Mesangial cell (primary cell): ENCODE results near the gene XPNPEP3. TPM values are rescaled to one million over a fixed set of nuclear protein-coding genes. Genes with fewer than 3 reads are reported as not detected.

ENCODE experiments used
- total RNA-seq: library from RNA; depleted of rRNA; stranded (reverse); fragments of >200 nt; gene quantifications from 2 replicates; pipeline ENCODE4 v1.2.3, GENCODE V29; 2015

Gene XPNPEP3
- total RNA-seq: 6.5 and 12.4 TPM in 2 replicates

DNA sequence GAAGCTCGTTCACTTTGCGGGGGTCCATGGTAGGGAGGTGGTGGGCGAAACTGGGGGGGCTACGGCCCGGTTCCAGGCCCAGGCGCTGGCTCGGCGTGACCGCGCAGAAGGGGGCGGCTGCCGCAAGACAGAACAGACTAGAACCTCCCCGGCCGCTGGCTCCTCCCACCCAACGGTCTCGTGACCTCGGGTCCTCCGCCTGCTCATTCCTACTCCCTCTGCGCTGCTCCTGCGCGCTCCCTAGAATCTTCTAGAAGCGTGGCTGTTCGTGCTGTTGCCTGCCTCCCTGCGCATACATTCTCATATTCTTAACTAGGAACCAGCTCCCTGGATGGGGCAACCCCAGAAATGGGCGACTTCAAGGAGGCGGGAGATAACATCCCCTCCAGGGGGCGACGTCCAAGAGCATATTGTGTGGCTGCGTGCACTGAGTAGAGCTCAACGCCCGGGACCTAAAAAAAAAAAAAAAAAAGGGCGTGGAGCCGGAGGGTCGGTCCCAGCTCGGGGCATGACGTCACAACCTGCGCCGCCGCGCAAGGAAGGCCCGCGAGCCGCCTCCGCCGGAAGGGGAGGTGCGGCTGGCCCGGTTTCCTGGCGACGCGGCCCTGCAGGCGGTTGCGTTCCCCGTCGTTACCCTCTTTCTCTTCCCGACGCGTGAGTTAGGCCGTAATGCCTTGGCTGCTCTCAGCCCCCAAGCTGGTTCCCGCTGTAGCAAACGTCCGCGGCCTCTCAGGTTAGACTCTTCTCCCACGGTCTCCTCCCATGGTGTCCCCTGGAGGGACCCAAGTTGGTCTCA is at the start of gene XPNPEP3, which contains the start of gene ST13:
Gene XPNPEP3, plus strand, starts transcription at position 636 of the 796 bp plus-strand sequence. Its CDS starts 34 bp downstream, at position 670.
Gene ST13, minus strand, starts transcription at position 127 of the 796 bp plus-strand sequence. Its CDS starts 99 bp downstream, at position 28.

DNA sequence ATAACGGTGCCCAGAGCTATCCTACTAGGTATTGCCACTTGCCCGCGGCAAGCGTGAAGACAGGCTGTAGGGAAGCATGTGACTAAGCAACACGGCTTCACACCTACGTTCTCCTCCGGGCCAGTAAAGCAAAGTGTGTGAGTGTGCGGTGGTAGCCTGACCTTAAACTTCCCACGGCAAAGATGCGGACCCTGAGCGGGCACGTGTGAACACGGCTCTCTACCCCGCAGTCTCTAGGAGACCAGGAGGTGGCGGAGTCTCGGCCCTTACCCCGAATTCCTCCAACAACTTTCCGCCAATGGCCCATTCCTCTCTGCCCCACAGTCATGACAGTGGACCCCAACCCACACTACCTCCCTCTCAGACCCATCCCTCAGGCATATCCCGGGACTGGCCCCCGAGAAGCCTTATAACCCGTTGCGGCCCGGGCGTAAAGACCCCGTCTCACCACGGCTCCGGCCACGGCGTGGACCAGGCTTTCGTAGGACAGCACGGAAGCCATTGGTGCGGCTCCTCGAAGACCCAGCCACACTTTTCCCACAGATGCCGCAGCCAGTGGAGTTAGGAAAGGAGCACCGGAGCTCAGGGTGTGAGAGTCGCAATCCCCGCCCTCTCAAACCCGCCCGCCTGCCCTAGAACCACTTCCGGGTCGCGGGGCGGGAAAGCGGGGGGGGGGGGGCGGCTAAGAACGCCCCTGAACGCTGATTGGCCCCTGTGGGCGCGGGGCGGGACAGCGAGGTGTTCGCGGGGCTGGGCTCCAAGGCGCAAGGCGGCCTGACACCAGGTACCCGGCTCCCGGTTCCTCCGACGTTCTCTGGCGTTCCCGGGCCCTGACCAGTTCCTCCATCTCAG is 38.0 kb upstream of the XPNPEP3 start, which contains the start of gene SLC25A17:
Gene SLC25A17, minus strand, starts transcription at position 600 of the 852 bp plus-strand sequence. Its CDS starts 98 bp downstream, at position 502.

GRCh38 chr22:40862013-40862412 is 5.1 kb downstream of the XPNPEP3 start, which contains the start of gene DNAJB7:
TSS of gene DNAJB7 (minus strand) at chr22:40862113. CDS start at chr22:40861994, 119 bp downstream.

GRCh38 chr22:40950962-40951794 is 94.2 kb downstream of the XPNPEP3 start, which contains the start of gene RBX1:
TSS of gene RBX1 (plus strand) at chr22:40951378. CDS start at chr22:40951399, 21 bp downstream.

Other genes starting within 250 kb of the XPNPEP3 start
- 57.4 and 59.8 TPM in 2 replicates for gene MRTFA, start 220.4 kb upstream of the XPNPEP3 start, total RNA-seq
- gene MCHR1, start 177.7 kb upstream of the XPNPEP3 start, total RNA-seq: 0.33 and 0.89 TPM in 2 replicates
- gene SLC25A17, start 37.8 kb upstream of the XPNPEP3 start, total RNA-seq: 12.8 and 23.3 TPM in 2 replicates
- gene ST13, start 509 bp upstream of the XPNPEP3 start, total RNA-seq: 65.5 and 99.9 TPM in 2 replicates
- gene DNAJB7, start 5.0 kb downstream of the XPNPEP3 start, total RNA-seq: not detected in 2 replicates
- 58.1 and 86.2 TPM in 2 replicates for gene RBX1, start 94.2 kb downstream of the XPNPEP3 start, total RNA-seq
- gene EP300, start 235.4 kb downstream of the XPNPEP3 start, total RNA-seq: 30.1 and 74.3 TPM in 2 replicates